GM06990 (cell line): ENCODE data around the gene TNRC6C.

ENCODE experiments used
- DNase-seq: peaks from one replicate; pipeline ENCODE4 v3.0.0-alpha.2; 2011; ENCODE audit not compliant: insufficient read length; ENCODE audit errors: extremely low read depth
- H3K27me3 ChIP-seq: replicated peaks from 2 replicates; pipeline ENCODE4 v1.6.0; 2011; ENCODE audit warnings: low read length; ENCODE audit not compliant: control insufficient read depth, insufficient read depth
- H3K36me3 ChIP-seq: 2 replicates; pipeline ENCODE4 v1.5.1; 2011; ENCODE audit warnings: low read length; ENCODE audit not compliant: control insufficient read depth, insufficient read depth
- H3K4me3 ChIP-seq: replicated peaks from 2 replicates; pipeline ENCODE4 v1.5.1; 2011; ENCODE audit warnings: low read depth, mild to moderate bottlenecking, control low read depth, low read length
- TF ChIP-seq, protein P1 (sequence below): IDR thresholded peaks from 2 replicates; pipeline ENCODE4 v1.5.1; 2011; ENCODE audit warnings: low read length, control low read depth, mild to moderate bottlenecking, inconsistent platforms; ENCODE audit not compliant: insufficient read depth, poor library complexity, severe bottlenecking

TNRC6C gene

DNA sequence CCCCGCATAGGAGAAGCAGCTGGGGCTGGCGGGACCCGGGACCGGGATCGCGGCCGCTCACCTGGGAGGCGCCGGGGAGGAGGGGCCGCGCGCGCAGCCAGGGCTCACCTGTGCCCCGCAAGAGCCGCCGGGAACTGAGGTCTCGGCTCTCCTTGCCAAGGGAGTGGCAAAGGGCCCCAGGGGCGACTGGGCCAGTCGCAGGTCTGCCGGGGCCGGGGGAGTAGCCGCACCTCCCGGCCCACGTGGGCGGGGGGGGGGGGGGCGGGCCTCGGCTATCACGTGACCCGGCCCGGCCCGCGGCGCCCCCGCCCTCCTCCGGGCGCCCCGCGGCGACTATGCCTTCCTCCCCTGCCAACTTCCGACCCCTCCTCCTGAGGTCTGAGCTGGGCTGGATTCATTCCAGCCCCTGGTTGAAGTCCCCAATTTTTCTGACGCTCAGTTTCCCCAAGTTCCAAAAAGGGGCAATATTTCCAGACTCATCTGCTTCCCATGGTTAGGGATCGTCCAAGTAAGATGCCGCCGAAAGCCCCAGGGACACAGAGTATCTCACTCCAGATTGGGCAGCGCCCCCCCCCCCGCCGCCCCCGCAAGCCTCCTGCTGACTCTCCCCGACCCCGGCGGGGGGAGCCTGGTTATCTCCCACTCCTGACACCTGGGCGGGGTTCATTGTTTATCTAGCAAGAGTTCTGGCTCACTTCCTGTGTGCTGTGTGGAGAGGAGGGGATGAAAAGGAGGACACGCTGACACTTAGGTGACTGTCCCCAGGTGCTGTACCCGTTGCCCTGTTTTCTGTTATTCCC is 170.2 kb downstream of the TNRC6C start, which contains the start of gene TMC6:
Gene TMC6 (minus strand): TSS at position 205 of the 800 bp plus-strand sequence. CDS start 1,923 bp downstream, outside the sequence.
- TF ChIP-seq, protein P1, sequence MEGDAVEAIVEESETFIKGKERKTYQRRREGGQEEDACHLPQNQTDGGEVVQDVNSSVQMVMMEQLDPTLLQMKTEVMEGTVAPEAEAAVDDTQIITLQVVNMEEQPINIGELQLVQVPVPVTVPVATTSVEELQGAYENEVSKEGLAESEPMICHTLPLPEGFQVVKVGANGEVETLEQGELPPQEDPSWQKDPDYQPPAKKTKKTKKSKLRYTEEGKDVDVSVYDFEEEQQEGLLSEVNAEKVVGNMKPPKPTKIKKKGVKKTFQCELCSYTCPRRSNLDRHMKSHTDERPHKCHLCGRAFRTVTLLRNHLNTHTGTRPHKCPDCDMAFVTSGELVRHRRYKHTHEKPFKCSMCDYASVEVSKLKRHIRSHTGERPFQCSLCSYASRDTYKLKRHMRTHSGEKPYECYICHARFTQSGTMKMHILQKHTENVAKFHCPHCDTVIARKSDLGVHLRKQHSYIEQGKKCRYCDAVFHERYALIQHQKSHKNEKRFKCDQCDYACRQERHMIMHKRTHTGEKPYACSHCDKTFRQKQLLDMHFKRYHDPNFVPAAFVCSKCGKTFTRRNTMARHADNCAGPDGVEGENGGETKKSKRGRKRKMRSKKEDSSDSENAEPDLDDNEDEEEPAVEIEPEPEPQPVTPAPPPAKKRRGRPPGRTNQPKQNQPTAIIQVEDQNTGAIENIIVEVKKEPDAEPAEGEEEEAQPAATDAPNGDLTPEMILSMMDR, result no peak
- H3K36me3 ChIP-seq, result peaks cover 21% of the 10 kb centered on the region
- no peaks in the 10 kb centered on the region for H3K27me3 ChIP-seq
- H3K4me3 ChIP-seq, result peak within 1 kb of the TSS; percentile 91
- peak; percentile 82 for DNase-seq

DNA sequence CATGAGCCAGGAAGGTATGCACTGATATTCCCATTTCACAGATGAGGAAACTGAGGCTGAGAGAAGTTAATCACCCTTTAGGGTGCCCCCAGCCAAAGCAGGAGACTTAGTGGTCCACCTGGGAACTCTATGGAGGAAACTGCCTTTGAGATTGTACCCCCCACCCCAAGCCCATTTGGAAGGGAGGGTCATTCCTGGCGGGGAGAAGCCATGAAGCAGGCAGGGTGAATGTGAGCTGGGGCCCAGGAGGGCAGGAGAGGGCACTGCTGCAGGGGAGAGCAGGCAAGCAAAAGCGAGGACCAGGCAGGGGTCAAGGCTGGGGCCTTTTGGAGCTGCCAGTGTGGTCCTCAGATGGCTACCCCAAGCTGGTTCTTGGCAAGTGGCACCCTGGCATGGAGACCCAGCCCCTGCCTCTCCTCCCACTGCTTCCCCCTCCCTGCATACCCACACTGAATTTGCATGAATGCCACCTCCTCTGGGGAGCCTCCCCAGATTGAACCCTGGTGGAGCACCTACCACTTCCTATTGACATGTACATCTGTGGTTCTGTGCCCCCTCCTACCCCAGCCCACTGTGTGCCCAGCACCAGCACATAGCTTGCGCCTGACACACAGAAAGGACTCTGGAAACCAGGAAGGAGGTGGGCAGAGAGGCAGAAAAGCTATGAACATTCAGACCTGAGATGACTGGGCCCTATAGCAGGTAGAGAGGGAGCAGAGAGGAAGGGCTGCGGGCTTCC is 171.0 kb downstream of the TNRC6C start:
- TF ChIP-seq, protein P1, result no peak
- DNase-seq, result peak; percentile 37
- H3K4me3 ChIP-seq, result peak overlapping the region; percentile 72
- H3K36me3 ChIP-seq, result peaks cover 22% of the 10 kb centered on the region
- H3K27me3 ChIP-seq, result no peaks in the 10 kb centered on the region

DNA sequence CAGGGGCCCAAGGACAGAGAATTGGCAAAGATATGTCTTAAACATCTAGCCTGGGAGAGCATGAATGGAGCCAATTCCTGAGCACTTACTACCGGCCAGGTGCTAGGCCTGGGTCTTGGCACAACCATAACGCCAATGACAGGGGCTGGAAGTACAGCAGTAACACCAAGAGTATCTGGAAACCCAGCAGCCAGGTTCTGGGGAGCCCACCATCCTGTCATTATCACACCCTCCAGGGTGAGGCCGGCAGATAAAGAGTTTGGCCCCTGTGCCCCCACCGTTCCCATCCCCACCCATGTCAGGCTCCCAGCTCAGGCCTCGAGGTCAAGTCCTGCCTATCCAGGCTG is 171.6 kb downstream of the TNRC6C start:
- no peak for DNase-seq
- H3K27me3 ChIP-seq, result no peaks in the 10 kb centered on the region
- TF ChIP-seq, protein P1, result no peak
- peaks cover 26% of the 10 kb centered on the region for H3K36me3 ChIP-seq
- H3K4me3 ChIP-seq, result peak overlapping the region; percentile 72

DNA sequence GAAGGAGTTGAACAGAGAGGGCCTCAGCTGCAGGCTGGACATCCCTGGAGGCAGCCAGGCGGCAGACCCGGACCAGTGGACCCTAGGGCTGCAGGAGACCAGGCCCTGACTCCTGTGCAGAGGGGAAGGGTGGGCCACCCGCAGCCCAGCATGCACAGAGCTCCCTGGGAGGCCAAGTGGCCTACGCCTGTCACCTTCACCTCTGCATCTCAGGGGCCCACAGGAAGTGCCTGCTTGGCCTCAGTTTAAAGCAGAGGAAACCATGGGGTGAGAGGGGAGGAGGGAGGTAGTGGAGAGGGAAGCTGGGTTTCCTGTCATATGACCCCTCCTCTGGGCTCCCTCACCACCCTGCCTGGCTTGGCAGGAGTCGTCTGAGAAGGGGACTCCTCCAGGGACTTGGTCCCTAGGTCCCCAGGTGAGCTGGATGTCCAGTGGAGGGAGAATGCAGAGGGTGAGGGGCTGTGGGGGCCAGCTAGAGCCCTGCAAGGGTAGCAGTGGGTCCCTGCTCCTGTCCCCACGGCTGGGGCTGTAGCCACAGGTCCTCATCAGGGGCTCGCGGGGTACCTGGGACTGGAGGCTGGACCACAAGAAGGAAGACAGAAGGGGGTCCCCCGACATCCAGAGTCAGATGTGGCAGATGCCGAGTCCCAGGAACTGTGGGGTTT is 172.1 kb downstream of the TNRC6C start, which contains the start of gene TMC8:
Gene TMC8 (plus strand): TSS at position 335 of the 665 bp plus-strand sequence. CDS start 818 bp downstream, outside the sequence.
- peak within 1 kb of the TSS; percentile 72 for H3K4me3 ChIP-seq
- no peaks in the 10 kb centered on the region for H3K27me3 ChIP-seq
- peak; percentile 76 for DNase-seq
- TF ChIP-seq, protein P1, result no peak
- peaks cover 28% of the 10 kb centered on the region for H3K36me3 ChIP-seq

DNA sequence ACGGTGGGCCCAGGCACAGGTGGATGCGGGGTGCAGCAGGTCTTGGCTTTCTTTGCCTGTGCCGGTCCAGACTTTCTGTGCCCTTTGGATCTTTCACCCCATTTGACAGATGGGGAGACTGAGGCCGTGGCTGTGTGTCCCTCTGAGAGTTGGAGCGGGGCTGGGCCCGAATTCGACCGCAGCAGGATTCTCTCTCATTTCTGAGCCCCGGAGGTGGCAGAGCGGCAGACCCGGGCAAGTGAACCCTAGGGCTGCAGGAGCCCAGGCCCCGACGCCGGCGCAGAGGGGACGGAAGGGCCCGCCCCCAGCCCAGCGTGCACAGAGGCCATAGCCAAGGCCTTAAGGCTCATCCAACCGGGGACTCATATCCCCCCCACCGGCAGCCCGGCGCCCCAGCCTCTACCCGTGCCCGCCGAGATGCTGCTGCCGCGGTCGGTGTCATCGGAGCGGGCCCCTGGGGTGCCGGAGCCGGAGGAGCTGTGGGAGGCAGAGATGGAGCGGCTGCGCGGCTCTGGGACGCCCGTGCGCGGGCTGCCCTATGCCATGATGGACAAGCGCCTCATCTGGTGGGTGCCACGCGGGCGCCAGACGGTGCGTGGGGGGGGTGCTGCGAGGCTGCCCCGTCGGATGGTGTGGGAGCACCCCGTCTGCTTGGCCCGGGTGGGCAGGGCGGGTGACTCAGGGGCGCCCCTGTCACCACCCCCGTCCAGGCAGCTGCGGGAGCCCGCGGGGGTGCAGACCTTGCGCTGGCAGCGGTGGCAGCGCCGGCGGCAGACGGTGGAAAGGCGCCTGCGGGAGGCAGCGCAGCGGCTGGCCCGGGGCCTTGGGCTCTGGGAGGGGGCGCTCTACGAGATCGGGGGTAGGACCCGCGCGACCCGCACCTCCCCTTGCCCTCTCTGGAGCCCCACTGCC is 172.9 kb downstream of the TNRC6C start:
- peaks cover 31% of the 10 kb centered on the region for H3K36me3 ChIP-seq
- TF ChIP-seq, protein P1, result no peak
- peak; percentile 63 for DNase-seq

More for the DNA sequence above, 172.9 kb downstream of the TNRC6C start:
- Histone ChIP-seq H3K27me3 (no peaks in the 10 kb centered on the region), H3K4me3 (peak overlapping the region; percentile 72)
